ENCODE data around the gene CDC34. TPM values are rescaled to one million over a fixed set of nuclear protein-coding genes. Genes with fewer than 3 reads are reported as not detected.
A peak's percentile ranks its signal among the peaks of the same experiment; 100 is the strongest.

CDC34 gene
- total and polyA plus RNA-seq, 9 of the 15 experiments (the other 6 are each of a cell fraction or from before 2014, with no cell fraction given), result 0.80 to 203 (median 65.5) TPM

GRCh38 chr19:510606-511100, 20.9 kb upstream of the CDC34 start (continued):
- TF ChIP-seq ZBTB11 (CRISPR knock-in tag; IDR thresholded peaks at IDR 0.05), result peak in 1 of 3 experiments; percentile 20; a peak in 1 of 6 replicates
- TF ChIP-seq, protein P1, sequence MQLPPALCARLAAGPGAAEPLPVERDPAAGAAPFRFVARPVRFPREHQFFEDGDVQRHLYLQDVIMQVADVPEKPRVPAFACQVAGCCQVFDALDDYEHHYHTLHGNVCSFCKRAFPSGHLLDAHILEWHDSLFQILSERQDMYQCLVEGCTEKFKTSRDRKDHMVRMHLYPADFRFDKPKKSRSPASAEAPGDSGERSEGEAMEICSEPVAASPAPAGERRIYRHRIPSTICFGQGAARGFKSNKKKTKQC (CRISPR knock-in tag; IDR thresholded peaks at IDR 0.05), result peak; percentile 31; the same call in 1 of the 2 replicates
- TF ChIP-seq MAFF (IDR thresholded peaks at IDR 0.05; ENCODE audit: low read length), result no peak
- TF ChIP-seq CBX1 (IDR thresholded peaks at IDR 0.05; ENCODE audit: low read depth), result peak; percentile 70; the same call in 1 of the 2 replicates
- peak; percentile 38; the same call in 1 of the 2 replicates for TF ChIP-seq MXI1 (IDR thresholded peaks at IDR 0.05; ENCODE audit: low read depth, low read length)
- TF ChIP-seq ZNF830 (CRISPR knock-in tag; IDR thresholded peaks at IDR 0.05), result no peak
- no peak for TF ChIP-seq MXD1 (CRISPR knock-in tag; IDR thresholded peaks at IDR 0.05; ENCODE audit: borderline replicate concordance, poor library complexity, severe bottlenecking)
- TF ChIP-seq, protein P2, sequence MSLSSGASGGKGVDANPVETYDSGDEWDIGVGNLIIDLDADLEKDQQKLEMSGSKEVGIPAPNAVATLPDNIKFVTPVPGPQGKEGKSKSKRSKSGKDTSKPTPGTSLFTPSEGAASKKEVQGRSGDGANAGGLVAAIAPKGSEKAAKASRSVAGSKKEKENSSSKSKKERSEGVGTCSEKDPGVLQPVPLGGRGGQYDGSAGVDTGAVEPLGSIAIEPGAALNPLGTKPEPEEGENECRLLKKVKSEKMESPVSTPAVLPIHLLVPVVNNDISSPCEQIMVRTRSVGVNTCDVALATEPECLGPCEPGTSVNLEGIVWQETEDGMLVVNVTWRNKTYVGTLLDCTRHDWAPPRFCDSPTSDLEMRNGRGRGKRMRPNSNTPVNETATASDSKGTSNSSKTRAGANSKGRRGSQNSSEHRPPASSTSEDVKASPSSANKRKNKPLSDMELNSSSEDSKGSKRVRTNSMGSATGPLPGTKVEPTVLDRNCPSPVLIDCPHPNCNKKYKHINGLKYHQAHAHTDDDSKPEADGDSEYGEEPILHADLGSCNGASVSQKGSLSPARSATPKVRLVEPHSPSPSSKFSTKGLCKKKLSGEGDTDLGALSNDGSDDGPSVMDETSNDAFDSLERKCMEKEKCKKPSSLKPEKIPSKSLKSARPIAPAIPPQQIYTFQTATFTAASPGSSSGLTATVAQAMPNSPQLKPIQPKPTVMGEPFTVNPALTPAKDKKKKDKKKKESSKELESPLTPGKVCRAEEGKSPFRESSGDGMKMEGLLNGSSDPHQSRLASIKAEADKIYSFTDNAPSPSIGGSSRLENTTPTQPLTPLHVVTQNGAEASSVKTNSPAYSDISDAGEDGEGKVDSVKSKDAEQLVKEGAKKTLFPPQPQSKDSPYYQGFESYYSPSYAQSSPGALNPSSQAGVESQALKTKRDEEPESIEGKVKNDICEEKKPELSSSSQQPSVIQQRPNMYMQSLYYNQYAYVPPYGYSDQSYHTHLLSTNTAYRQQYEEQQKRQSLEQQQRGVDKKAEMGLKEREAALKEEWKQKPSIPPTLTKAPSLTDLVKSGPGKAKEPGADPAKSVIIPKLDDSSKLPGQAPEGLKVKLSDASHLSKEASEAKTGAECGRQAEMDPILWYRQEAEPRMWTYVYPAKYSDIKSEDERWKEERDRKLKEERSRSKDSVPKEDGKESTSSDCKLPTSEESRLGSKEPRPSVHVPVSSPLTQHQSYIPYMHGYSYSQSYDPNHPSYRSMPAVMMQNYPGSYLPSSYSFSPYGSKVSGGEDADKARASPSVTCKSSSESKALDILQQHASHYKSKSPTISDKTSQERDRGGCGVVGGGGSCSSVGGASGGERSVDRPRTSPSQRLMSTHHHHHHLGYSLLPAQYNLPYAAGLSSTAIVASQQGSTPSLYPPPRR (CRISPR knock-in tag; IDR thresholded peaks at IDR 0.05; ENCODE audit: borderline replicate concordance), result 0 out of 2 replicates have a peak, but pooled peaks have one; percentile 20
- TF ChIP-seq ZFP91 (CRISPR knock-in tag; IDR thresholded peaks at IDR 0.05), result peak; percentile 40; the same call in 1 of the 2 replicates
- peak; percentile 63 to 84 for TF ChIP-seq RAD21 (CRISPR knock-in tag; conservative IDR thresholded peaks at IDR 0.05 in 1 of 2, IDR thresholded peaks at IDR 0.05 in 1 of 2)
- TF ChIP-seq CREB1 (IDR thresholded peaks at IDR 0.05), result no peak
- TF ChIP-seq CREB1 (CRISPR knock-in tag; IDR thresholded peaks at IDR 0.05), result peak; percentile 72; the same call in 1 of the 2 replicates
- peak; percentile 71 for TF ChIP-seq EGR1 (conservative IDR thresholded peaks at IDR 0.05)

Measured in K562 (cell line).